ENCODE data around the gene NMU.
"Not testable (repeated sequence)": the region's sequence is repeated elsewhere in the genome, so short reads cannot be mapped to it uniquely, and the experiment has no call there.

NMU gene

GRCh38 chr4:55553441-55554201 is 82.5 kb downstream of the NMU start:
- DNase-seq = no peak

DNA sequence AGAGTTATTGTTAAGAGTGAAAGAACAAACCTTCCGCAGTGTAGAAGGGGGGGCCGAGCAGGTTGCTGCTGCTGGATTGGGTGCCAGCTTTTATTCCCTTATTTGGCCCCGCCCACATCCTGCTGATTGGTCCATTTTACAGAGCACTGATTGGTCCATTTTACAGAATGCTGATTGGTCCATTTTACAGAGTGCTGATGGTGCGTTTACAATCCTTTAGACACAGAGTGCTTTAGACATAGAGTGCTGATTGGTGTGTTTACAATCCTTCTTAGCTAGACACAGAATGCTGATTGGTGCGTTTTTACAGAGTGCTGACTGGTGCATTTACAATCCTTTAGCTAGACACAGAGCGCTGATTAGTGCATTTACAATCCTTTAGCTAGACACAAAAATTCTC is 84.1 kb downstream of the NMU start:
- not testable (repeated sequence) for DNase-seq

GRCh38 chr4:55549888-55550287 is 86.2 kb downstream of the NMU start:
- no peak for DNase-seq

DNA sequence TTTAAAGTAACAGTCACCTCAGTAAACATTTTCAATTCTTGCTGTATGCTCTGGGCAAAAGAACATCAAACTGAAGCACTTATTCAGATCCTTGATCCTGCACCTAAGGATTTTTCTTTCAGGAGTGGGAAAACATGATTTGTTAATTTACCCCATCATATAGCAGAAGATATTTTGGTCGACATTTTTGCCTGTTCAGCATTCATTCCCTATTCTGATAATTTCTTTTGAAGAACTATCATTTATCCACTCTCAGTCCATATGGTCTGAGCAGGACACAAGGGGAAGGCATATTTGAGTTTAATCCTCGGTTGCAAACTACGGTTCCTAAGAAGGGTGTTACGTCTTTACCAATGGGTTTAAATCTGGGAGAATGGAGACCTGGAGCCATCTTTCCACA is 88.2 kb downstream of the NMU start:
- DNase-seq = peak in 1 of 2 experiments; percentile 9

DNA sequence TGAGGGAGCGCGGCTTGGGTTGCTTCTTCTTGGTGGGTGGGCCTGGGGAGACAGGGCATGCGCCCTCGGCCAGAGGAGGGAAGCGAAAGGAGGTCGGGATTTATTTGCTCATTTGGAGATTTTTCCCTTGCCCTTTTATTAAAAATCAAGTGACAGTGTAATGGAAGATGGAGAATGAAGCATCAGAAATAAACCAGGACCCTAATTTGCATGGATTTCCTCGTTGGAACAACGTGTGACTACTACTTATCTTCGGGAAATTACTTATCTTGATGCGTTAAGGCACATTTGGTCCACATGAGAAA is 88.7 kb downstream of the NMU start:
- DNase-seq = no peak

- DNase-seq = peak; percentile 89 to 95
These were observed 89.2 kb downstream of the NMU start, which contains the start of gene CLOCK for GRCh38 chr4:55546756-55547465. Gene CLOCK, minus strand, starts transcription at chr4:55546909. Its CDS starts 64,124 bp downstream, at chr4:55482785.

DNA sequence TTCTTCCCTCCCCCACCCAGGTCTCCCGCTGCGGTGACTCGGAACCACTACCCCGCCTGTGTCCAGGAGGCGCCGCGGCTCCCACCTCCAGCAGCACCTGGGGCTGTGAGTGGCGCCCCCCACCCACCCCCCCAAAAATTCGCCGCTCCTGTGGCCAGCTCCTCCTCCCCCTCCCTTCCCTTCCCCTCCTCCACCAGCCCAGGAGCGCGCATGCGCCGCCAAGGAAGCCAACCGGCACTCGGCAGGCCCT is 89.7 kb downstream of the NMU start:
- no peak for DNase-seq

GRCh38 chr4:55545641-55546505 is 90.2 kb downstream of the NMU start:
- peak; percentile 59 to 92 for DNase-seq
